Epithelial cell of prostate (primary cell): Measurements from ENCODE around the gene FOXM1.

Source experiments
- DNase-seq: peaks from one replicate; pipeline ENCODE4 v3.0.0-alpha.2; 2011; ENCODE audit warnings: low read depth, low spot score
- H3K27ac ChIP-seq: fragments of 450-650 bp; 2 replicates; pipeline ENCODE4 v1.5.1; 2017; ENCODE audit warnings: mild to moderate bottlenecking

FOXM1 gene

DNA sequence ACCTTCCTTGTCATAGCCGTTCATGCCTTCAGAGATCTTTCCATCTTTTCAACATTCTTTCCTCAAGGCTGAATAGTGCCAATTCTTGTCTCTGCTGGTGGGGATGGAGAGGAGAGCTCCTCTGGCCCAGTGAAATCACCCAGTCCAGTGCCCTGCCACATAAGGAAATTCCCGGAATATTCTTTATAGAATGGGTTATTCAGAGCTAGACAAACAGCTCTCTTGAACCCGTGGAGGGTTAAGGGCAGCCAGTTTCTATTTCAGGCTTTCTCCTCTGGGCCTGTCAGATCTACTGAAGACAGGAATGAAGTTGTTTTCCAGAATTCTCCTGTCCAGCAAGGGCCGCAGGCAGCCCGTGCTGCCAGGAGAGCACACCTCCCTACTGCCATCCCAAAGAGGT, 34.0 kb downstream of the FOXM1 start:
- H3K27ac ChIP-seq, result no peak overlapping the region
- DNase-seq, result no peak

DNA sequence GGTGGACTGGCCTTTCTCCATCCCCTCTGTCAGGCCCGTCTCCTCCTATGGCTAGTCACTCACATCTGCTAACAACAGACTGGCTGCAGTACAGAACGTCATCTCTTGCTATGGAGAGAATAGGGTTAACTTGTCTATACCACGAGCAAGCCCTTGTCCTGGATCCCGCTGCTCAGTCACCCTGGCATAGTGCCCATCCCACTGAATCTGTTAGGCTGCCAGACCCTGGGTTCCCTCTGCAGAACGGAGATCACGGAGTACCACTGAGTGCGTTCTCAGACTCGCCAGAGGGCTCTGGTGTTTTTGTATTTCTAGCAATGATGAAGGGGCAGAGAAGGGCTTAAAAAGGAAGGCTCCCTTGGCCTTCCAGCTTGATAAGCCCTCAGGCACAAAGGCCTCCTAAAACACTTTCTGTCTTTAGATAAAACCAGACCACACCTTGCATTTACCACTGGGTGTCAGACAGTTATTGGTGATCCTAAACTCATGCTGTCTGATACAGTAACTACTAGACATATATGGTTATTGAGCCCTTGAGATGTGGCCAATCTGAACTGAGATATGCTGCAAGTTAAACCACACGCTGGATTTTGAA, 35.8 kb downstream of the FOXM1 start:
- DNase-seq, result no peak
- no peak overlapping the region for H3K27ac ChIP-seq

DNA sequence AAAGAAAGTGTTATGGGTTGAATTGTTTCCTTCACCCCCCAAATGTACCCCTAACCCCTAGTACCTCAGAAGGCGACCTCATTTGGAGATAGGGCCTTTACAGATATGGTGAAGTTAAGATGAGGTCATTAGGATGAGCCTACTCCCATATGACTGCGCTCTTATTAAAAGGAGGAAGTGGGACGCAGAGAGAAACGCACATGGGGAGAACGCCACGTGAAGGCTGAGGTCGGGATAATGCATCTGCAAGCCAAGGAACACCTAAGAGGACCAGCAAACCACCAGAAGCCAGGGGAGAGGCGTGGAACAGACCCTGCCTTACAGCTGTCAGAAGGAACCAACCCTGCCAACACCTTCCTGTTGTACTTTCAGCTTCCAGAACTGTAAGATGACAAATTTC, 40.4 kb downstream of the FOXM1 start:
- no peak for DNase-seq
- no peak overlapping the region for H3K27ac ChIP-seq

DNA sequence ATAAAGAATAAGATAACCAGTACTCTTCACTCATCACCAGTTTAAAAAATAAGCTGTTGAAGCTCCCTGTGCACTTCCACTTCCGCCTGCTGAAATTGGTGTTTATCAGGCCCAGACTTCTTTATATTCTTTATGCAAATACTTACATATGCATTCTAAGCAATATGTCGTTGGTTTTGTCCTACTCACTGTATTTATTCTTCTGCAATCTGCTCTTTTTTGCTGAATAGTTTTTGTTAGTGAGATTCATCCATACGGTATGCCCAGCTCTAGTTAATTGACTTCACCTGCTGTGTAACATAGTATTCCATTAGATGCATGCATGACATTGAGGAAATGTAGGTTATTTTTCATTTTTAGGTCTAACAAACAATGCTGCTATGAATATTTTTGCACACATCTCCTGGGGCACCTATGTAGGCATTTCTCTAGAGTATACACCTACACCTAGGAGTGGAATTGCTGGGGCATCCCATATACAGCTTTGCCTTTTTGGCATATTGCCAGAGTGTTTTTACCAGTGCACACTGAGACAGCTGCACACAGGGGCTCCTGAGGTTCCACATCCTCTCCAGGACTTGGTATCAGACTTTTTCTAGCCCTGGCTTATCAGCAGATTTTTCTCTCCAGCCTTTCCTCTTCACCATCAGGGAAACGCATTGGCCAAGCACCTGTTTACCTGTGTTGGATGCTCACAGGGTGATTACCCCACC, 41.1 kb downstream of the FOXM1 start:
- no peak overlapping the region for H3K27ac ChIP-seq
- no peak for DNase-seq

DNA sequence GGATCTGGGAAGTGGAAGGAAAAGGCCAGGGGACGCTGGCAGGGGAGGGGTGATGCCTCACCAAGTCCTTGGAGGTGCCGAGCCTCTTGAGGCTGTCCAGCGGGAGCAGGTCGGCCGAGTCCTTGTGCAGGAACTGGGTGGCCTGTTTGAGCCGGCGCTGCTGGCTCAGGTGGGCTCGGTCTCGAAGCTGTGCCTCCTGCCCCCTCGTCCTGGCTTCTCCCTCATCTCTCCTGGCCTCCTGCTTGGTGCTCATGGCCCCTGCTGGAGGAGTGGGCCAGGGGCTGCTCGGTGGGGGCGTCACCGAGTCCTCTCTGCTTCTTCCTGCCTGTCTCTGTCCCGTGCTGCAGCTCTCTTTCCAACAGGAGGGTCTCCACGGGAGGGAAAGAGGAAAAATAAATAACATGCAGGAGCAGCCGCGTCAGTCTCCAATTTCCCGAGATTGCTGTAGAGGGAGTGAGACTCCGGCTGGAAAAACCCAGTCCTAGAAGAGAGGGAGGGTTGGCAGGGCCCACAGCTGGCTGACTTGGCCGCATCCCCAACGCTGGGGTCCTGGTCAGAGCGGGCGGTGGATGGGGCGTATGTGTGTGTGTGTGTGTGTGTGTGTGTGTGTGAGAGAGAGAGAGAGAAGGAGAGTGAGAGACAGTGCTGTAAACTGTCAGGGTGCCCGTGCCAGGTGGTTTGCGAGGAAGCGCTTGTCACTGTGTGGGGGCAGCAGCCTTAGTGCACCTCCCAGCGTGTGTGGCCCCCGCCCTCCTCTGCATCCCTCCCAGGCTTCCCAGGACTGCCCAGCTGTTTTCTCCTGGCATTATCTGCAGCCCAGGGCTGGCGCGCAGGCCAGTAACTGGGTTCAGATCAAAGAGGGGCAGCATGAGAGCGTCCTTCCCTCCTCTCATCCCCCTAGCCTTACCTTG, 42.1 kb downstream of the FOXM1 start, which contains the start of gene NRIP2:
NRIP2 (minus strand) TSS at position 455 of the 911 bp plus-strand sequence; CDS start at position 403, 52 bp downstream.
- DNase-seq, result no peak
- H3K27ac ChIP-seq, result no peak within 1 kb of the TSS

DNA sequence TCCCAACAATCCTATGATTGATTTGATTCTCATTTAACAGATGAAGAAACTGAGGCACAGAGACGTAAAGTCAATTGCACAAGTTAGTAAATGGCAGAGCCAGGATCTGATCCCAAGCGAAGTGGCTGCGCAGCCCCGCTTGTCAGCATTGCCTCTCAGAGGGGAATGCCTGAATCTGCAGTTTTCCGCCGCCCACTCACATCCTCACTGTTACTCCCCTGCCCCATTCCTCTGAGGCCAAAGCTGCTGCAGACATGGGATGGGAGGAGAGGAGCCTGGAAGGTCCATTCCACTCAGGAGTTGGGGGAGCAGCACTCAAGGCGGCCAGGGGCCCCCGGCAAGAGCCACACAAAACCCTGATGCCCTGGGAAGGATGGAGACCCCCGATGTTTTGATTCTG, 43.2 kb downstream of the FOXM1 start:
- no peak overlapping the region for H3K27ac ChIP-seq
- DNase-seq, result no peak

DNA sequence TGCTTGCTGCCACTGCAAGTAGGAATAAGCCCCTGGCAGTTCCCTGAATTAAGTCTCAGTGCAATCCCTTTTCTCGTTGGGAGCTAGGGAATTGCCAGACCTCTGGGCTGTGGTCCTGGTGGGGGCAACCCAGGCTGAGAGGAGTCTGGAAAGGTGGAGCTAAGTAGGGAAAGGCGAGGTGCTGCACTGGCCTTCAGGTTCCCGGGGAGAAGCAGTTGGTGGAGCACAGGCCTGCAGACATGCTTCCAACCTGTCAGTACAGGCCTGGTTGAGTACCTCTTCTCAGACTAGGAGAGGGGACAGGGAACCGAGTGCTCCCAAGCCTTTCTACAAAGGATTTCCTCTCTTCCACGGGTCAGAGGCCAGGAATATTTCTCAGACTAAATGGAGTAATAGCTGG, 43.6 kb downstream of the FOXM1 start:
- no peak overlapping the region for H3K27ac ChIP-seq
- DNase-seq, result no peak

DNA sequence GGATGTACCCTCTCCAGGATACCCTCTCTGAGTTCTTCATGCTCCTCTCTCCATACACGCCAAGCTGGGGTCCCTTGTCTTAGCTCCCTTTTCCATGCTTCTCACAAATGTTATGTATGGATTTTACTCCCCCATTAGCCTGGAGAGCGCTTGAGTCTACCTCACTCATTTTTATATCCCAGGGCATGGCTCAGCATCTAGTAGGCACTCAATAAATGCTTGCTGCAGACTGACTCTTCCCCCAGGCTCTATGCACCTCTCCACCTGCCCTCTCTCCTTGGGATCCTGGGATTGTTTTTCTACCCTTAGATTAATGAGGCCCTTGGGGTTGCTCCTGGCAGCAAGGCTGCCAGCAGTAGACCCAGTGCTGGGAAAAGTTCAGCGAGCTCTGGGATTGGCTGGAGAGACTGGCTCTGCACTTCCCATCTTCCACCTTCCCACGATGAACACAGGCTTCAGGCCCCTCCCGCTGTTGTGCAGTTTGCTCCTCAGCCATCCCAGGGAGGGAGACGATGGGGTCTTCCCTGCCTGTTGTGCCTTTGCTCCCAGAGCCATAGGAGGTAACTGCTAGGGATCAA, 44.3 kb downstream of the FOXM1 start:
- H3K27ac ChIP-seq, result no peak overlapping the region
- no peak for DNase-seq

DNA sequence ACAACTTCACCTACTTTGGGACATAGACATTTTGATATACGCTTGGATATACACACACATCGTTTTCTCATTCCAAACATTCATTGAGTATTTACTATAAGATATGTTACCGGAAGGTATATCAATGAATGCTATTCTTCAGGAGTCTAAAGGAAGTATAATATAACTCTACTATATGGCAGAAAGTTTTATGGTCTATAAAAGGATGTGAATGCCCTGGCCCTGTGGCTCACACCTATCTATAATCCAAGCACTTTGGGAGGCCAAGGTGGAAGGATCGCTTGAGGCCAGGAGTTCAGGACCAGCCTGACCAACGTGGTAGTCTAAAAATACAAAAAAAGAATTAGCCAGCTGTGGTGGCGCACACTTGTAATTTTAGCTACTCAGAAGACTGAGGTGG, 47.7 kb downstream of the FOXM1 start:
- H3K27ac ChIP-seq, result no peak overlapping the region

DNA sequence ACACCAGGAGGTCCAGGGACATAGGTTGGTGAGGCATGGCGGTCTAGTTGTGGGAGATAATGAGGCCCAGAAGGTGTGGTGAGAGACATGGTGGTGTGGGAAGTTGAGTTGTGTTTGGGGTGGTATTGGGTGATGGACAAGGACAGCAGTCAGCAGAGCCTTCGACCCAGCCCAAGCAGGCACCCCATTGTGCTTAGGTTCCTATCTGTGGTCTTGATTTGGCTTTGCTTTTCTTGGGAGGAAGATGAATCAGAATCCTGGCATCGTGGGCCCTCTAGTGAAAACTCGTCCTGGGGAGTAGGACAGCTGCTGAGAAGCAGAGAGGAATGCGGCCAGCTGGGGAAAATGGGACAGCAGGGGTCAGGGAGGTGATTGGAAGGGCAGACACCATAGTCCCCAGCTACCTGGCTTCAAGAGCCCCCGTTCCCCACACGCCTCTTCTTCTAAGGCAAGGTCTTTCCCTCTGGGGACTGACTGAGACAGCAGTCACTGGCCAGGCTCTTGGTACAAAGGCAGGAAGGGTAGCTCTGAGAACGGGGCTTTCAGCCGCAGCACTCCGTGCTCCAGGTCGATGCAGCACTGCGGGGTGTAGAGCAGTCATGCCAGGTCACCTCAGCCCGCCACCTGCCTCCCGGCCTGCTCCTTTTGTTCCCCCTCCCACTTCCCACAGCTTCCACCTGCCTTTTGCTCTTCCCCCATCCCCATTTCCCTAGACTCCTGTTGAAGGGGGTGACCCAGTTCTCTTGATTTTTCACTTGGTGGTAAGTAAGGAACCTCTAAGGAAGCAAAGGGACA, 50.1 kb downstream of the FOXM1 start:
- no peak overlapping the region for H3K27ac ChIP-seq
- DNase-seq, result no peak

More for the DNA sequence above, 47.7 kb downstream of the FOXM1 start:
- DNase-seq, result no peak

DNA sequence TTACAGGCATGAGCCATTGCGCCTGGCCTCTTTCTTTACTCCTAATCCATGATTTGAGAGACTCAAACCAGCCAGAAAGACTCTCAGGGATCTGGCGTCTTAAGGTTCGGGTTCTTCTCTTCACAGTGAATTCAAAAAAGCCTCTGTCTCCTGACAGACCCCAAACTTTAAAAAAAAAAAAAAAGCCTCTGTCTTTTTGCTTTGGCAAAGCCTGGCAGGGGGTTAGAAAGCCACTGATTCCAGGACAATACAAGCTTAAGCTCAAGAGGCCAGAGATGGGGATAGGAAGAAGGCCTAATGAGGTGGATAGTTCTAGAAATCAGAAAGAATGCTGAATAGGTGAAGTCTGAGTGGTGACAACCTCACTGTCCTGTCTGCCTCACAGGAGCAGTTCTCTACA, 50.9 kb downstream of the FOXM1 start:
- no peak overlapping the region for H3K27ac ChIP-seq
- no peak for DNase-seq

DNA sequence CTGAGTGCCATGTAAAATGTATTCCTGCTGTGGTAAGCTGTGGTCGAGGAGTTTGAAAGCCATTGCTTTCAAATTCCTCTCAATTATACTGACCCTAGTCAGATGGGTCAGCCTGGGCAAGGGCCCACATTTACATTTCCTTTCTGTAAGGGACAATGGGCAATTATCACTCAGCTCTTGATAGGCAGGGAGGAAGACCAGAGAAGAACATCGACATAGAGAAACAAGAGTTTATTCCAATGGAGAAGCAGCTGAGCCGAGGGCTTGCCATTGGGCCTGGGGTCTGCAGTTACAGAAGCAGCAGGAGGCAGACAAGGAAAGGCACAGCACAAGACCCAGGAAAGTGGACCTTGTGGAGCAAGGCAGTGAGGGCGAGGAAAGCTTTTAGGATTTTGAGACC, 51.8 kb downstream of the FOXM1 start:
- no peak overlapping the region for H3K27ac ChIP-seq
- DNase-seq, result no peak

DNA sequence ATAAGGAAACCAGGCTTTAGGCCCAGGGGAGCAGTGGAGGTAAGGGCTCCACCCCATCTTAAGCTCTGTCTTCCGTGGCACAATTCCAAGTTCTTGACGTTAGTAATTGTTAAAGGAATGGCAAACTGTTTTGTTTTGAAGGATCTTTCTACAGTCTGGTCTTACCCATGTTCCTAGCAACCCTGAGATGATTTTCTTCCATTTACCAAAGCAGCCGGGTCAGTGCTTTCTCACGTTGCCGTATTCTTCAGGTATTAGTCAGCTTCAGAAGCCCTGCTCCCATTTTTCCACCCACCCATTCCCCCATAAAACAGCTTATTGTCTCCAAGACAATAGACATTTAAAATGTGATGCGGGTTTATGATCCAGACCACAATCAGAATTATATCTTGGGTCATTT, 52.4 kb downstream of the FOXM1 start:
- no peak for DNase-seq
- H3K27ac ChIP-seq, result no peak overlapping the region

DNA sequence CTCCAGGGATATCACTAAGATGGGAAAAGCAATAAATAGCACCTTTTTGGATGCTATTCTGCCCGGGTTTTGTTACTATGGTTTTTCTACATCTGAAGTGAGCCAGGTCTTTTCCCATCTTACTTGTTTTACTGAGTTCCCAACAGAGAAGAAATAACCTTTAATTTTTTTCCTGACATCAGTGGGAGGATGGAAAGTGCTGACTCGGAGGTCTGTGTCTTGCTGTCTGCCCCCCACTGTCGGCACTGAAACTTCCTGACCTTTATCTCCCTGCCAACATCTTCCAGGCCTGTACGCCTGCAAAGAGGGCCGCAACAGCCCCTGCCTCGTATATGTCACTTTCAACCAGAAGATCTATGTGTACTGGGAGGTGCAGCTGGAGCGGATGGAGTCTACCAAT, 53.5 kb downstream of the FOXM1 start:
- DNase-seq, result no peak
- H3K27ac ChIP-seq, result no peak overlapping the region

DNA sequence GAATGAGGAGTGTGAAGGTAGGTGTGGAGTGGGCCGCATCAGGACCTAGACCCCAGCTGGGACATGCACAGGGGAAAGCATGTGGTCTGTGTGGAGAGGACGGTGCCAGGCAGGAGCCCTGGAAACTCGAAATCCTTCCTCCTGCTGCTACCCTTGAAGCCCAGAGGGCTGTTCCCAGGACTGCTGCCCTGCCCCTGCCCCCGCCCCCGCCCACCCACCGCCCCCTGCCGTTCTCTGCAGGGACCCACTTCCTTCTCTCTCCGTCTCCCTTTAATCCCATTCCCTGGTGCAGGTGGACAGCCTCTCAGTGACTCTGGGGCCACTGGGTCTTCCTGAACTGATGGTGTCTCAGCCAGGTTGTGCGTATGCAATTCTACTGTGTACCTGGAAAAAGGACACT, 56.5 kb downstream of the FOXM1 start:
- DNase-seq, result no peak
- no peak overlapping the region for H3K27ac ChIP-seq

DNA sequence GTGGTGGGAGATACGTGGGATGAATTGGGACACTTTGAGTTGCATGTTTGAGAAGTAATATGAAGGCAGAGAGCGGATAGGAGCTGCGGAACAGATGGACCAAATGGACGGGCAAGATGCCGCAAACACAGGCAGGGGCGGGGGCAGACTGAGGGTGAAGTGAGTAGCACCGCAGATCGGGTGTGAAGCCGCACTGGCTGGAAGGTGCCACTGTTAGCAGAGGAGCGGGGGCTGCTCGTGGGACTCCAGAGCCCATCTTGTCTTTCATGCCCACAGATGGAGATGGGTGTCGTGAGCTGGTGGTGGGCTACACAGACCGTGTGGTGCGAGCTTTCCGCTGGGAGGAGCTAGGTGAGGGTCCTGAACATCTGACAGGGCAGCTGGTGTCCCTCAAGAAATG, 57.2 kb downstream of the FOXM1 start:
- no peak for DNase-seq
- H3K27ac ChIP-seq, result no peak overlapping the region

DNA sequence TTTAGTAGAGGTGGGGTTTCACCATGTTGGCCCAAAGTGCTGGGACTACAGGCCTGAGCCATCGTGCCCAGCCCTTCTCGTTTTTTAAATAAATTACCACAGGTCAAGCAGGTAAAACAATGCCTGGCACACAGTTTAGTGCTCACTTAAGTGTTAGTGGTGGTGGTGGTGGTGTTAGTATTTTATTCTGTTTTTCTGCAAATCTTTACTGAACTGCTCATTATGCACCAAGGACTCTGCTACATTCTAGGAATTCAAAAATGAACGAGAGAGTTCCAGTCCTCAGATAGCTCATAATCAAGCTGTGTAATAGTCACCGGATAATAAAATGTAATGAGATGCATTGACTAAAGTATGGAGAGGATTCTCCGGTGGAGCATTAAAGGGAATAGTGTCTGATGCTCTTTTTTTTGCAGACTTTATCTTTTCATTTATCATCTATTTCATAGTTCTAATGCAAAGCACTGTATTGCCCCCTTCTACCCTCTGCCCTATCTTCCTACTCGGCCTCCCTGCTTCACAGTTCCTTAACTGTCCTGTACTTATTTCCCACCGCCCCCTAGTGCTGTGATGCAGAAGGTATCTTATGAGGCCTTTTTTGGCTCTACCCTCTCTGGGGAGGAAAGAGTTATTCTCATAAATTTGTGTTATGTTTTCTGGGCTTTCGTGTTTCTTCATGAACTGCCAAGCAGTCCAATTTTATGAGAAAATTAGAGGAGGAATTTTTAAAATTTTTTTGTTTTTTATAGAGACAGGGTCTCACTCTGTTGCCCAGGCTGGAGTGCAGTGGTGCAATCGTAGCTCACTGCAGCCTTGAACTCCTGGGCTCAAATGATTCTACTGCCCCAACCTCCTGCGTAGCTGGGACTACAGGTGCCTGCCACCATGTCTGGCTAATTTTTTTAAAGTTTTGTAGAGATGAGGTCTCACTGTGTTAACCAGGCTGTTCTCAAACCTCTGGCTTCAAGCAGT, 63.5 kb downstream of the FOXM1 start:
- no peak for DNase-seq
- H3K27ac ChIP-seq, result peak overlapping the region; percentile 79

DNA sequence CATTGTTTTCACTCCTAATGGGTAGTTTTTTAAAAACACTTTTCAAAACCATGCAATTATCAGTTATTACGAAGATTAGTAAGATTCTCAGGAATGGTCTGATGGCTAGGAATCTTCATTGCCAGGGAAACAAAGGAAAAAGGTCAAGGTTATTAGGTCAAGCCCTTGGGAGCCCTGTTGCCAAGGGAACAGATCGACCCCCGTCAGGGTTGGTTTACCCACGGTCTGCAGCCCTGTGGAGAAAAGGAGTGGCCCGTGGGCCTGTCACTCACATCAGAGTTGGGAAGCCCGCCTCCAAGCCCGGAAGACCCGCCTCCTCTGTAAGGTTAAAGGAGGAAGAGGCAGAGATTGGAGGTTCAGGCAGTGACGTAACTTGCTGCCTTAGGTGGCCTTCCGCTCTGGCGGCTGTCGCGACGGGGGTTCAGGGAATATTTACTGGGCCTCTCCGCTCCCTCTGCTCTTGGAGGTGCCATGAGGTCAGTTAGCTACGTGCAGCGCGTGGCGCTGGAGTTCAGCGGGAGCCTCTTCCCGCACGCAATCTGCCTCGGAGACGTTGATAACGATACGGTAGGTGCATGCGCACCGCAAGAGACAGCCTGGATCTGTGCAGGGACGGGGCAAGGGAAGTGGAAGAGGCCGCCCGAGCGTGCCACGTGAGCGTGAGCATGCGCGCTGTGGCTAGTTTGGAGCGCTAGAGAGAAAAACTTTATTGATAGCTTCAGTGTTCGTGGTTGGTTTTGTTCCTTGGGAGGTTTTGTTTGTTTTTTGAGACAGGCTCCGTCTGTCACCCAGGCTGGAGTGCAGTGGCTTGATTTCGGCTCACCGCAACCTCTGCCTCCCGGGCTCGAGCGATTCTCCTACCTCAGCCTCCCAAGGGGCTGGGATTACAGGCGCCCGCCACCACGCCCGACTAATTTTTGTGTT, 64.4 kb downstream of the FOXM1 start, which contains the start of gene ITFG2:
ITFG2 (plus strand) TSS at position 379 of the 924 bp plus-strand sequence; CDS start at position 472, 93 bp downstream.
- H3K27ac ChIP-seq, result peak within 1 kb of the TSS; percentile 79
- peak; percentile 92 for DNase-seq
